ENCODE data around the gene THRAP3. TPM values are rescaled to one million over a fixed set of nuclear protein-coding genes. Genes with fewer than 3 reads are reported as not detected.

Gene THRAP3
- total and polyA plus RNA-seq, 2 donors (not counting 3 experiments of a cell fraction or from before 2014, with no cell fraction given), result 38.0 to 144 TPM

DNA sequence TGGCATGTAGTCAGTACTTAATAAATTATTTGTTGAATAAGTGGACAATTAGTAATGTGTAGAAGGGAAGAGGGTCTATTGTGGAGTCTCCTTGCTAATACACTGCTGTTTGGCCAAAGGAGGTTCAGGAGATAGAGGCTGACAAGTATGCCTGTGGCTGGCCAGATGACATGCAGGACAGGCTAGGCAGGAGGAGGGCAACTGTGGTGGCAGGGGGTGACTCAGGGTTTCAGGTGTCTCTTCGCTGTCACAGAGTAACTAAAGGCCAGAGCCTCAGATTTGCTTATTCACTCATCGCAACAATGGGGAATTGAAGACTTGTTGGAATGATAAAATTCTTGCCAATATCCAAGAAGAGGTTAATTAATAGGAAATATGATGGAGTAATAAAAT is 33.1 kb downstream of the THRAP3 start:
- dilution Hi-C loops (cut with MboI; ENCODE audit: extremely low pct_ligation_motif_present, low sequenced_read_pairs), result no loop called here
- no peak overlapping the region for H3K27ac ChIP-seq (ENCODE audit: insufficient read depth, low read depth, low read length)
- ChIA-PET POLR2A (no interaction called here), CTCF (interaction anchor here (1.4 kb wide), 1 partner anchor 28 kb away, joined by 3 read pairs; no protein-coding TSS in a partner anchor)
- no peak overlapping the region for H3K4me3 ChIP-seq (replicated peaks in 1 of 3; ENCODE audit: insufficient read depth in 1 of 3, low read depth in 1 of 3, low read length in 3 of 3)
- peaks cover 11% of the 10 kb centered on the region for H4K20me1 ChIP-seq (replicated peaks; ENCODE audit: control insufficient read depth, extremely low read depth, insufficient read depth, low read length)
- H3K36me3 ChIP-seq (ENCODE audit: control insufficient read depth in 2 of 2, extremely low read depth in 1 of 2, insufficient read depth in 2 of 2, low read length in 2 of 2), result peaks cover 2% of the 10 kb centered on the region in 2 experiments
- H3K79me2 ChIP-seq (ENCODE audit: control insufficient read depth, insufficient read depth, low read length), result peaks cover 74% of the 10 kb centered on the region
- DNase-seq (ENCODE audit: low read depth, low spot score) (no peak), FAIRE-seq (no peak)
- intact Hi-C loops (cut with micrococcal nuclease), result no loop called here
- H3K27me3 ChIP-seq (ENCODE audit: control insufficient read depth in 2 of 2, insufficient read depth in 2 of 2, low read length in 2 of 2), result no peaks in the 10 kb centered on the region
- TF ChIP-seq POLR2AphosphoS5 (IDR thresholded peaks at IDR 0.05; ENCODE audit: insufficient read depth, low read depth, low read length), result no peak
- TF ChIP-seq EZH2 (IDR thresholded peaks at IDR 0.05; ENCODE audit: borderline replicate concordance, low read depth, low read length, severe bottlenecking), result no peak
- no peak for TF ChIP-seq MYC (IDR thresholded peaks at IDR 0.05; ENCODE audit: low read depth, low read length)
- no peak for TF ChIP-seq JUN (IDR thresholded peaks at IDR 0.05; ENCODE audit: borderline replicate concordance, insufficient read depth, insufficient read length, low read depth)
- TF ChIP-seq, protein P1, sequence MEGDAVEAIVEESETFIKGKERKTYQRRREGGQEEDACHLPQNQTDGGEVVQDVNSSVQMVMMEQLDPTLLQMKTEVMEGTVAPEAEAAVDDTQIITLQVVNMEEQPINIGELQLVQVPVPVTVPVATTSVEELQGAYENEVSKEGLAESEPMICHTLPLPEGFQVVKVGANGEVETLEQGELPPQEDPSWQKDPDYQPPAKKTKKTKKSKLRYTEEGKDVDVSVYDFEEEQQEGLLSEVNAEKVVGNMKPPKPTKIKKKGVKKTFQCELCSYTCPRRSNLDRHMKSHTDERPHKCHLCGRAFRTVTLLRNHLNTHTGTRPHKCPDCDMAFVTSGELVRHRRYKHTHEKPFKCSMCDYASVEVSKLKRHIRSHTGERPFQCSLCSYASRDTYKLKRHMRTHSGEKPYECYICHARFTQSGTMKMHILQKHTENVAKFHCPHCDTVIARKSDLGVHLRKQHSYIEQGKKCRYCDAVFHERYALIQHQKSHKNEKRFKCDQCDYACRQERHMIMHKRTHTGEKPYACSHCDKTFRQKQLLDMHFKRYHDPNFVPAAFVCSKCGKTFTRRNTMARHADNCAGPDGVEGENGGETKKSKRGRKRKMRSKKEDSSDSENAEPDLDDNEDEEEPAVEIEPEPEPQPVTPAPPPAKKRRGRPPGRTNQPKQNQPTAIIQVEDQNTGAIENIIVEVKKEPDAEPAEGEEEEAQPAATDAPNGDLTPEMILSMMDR (IDR thresholded peaks at IDR 0.05; ENCODE audit: extremely low read depth in 1 of 2, insufficient read depth in 1 of 2, low read depth in 1 of 2, low read length in 2 of 2), result no peak
- TF ChIP-seq, protein P2, sequence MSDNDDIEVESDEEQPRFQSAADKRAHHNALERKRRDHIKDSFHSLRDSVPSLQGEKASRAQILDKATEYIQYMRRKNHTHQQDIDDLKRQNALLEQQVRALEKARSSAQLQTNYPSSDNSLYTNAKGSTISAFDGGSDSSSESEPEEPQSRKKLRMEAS (IDR thresholded peaks at IDR 0.05; ENCODE audit: insufficient read depth, insufficient read length), result no peak
- no peak for TF ChIP-seq FOS (IDR thresholded peaks at IDR 0.05; ENCODE audit: borderline replicate concordance, insufficient read depth, low read length)
- no peak overlapping the region for H3K4me2 ChIP-seq (ENCODE audit: insufficient read depth, low read length)
- BruUV-seq (replicated peaks), result no TSS peak
- H2AFZ ChIP-seq (ENCODE audit: low read depth, low read length), result no peak overlapping the region
- no peak overlapping the region for H3K9ac ChIP-seq (replicated peaks; ENCODE audit: extremely low read depth, insufficient read depth, low read length)
- H3K4me1 ChIP-seq (ENCODE audit: control insufficient read depth, extremely low read depth, insufficient read depth, low read length), result no peaks in the 10 kb centered on the region
- H3K9me3 ChIP-seq (replicated peaks; ENCODE audit: control insufficient read depth, insufficient read depth, low read length), result no peaks in the 10 kb centered on the region
- no peaks in the 10 kb centered on the region for H3K9me1 ChIP-seq (replicated peaks; ENCODE audit: control insufficient read depth, extremely low read depth, insufficient read depth, low read length)
